Calu3 (cell line): ENCODE measurements around the gene RASL11B. TPM values are rescaled to one million over a fixed set of nuclear protein-coding genes. Genes with fewer than 3 reads are reported as not detected.

Experiments used
- BruUV-seq: library from RNA; stranded (reverse); fragments of 400-500 nt; replicated peaks from 2 replicates; lab custom pipeline; 2021; lab: Mats Ljungman, UMichigan
- CTCF ChIA-PET: fragments of 300-600 bp; sonication (Branson Sonifier 250); formaldehyde crosslinking; loops from one replicate; lab custom pipeline; 2022; ENCODE audit warnings: antibody characterized with exemption; lab: Charles Lee
- DNase-seq: peaks from one replicate; pipeline ENCODE4 v3.0.0; 2022
- H3K27ac Mint-ChIP-seq: one replicate; pipeline ENCODE4 v1.8.0; 2022; ENCODE audit warnings: mixed read lengths; ENCODE audit not compliant: unreplicated experiment
- H3K27me3 Mint-ChIP-seq: one replicate; pipeline ENCODE4 v1.8.0; 2022; ENCODE audit warnings: mixed read lengths; ENCODE audit not compliant: unreplicated experiment
- H3K36me3 Mint-ChIP-seq: one replicate; pipeline ENCODE4 v1.8.0; 2022; ENCODE audit warnings: mild to moderate bottlenecking, moderate library complexity, mixed read lengths; ENCODE audit not compliant: insufficient read depth, unreplicated experiment
- H3K4me1 Mint-ChIP-seq: one replicate; pipeline ENCODE4 v1.8.0; 2022; ENCODE audit warnings: mild to moderate bottlenecking, low read depth, mixed read lengths; ENCODE audit not compliant: unreplicated experiment
- H3K4me3 Mint-ChIP-seq: one replicate; pipeline ENCODE4 v1.8.0; 2022; ENCODE audit warnings: mild to moderate bottlenecking, low read depth, moderate library complexity, mixed read lengths; ENCODE audit not compliant: unreplicated experiment
- H3K9me3 Mint-ChIP-seq: one replicate; pipeline ENCODE4 v1.8.0; 2022; ENCODE audit warnings: low read depth, mixed read lengths; ENCODE audit not compliant: unreplicated experiment
- intact Hi-C: fragments of 100-400 bp; cut with micrococcal nuclease; formaldehyde crosslinking; loops from one replicate; pipeline ENCODE4 v1.10.0; 2022; ENCODE audit not compliant: unreplicated experiment
- total RNA-seq: library from RNA; stranded (reverse); gene quantifications from 2 replicates; pipeline ENCODE4 v1.2.3, GENCODE V29; 2022
- TF ChIP-seq, protein P1 (sequence below): fragments of 200-600 bp; IDR thresholded peaks from one replicate; pipeline ENCODE4 v1.8.0; 2022; ENCODE audit warnings: antibody characterized with exemption; ENCODE audit not compliant: unreplicated experiment

The RASL11B gene
- total RNA-seq, 1 experiment from 2014 or later: 0.64 TPM

DNA sequence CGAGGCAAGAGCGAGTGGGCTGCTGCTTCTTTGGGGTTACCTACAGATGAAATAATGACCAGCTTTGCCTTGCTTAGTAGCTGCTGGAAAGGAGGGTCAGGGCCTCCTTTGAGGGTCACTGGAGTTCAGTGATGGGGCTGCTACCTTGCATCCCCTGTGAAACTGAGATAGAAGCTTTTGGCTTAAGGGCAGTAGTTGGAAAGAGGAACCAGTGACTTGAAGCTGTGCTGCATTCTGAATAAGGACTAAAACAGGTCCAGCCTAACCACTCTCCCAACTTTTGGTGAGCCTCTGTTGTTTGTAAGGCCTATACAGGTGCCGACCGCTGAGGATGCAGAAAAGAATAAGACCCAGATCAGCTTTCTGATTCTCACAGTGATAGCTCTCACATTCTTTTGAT is 41.2 kb downstream of the RASL11B start:
- Mint-ChIP-seq H3K9me3 (peaks cover 2% of the 10 kb centered on the region), H3K4me3 (no peak overlapping the region), H3K36me3 (peaks cover 6% of the 10 kb centered on the region), H3K4me1 (no peaks in the 10 kb centered on the region), H3K27ac (no peak overlapping the region), H3K27me3 (no peaks in the 10 kb centered on the region)
- no TSS peak for BruUV-seq
- intact Hi-C loops: no loop called here
- no peak for DNase-seq
- TF ChIP-seq, protein P1, sequence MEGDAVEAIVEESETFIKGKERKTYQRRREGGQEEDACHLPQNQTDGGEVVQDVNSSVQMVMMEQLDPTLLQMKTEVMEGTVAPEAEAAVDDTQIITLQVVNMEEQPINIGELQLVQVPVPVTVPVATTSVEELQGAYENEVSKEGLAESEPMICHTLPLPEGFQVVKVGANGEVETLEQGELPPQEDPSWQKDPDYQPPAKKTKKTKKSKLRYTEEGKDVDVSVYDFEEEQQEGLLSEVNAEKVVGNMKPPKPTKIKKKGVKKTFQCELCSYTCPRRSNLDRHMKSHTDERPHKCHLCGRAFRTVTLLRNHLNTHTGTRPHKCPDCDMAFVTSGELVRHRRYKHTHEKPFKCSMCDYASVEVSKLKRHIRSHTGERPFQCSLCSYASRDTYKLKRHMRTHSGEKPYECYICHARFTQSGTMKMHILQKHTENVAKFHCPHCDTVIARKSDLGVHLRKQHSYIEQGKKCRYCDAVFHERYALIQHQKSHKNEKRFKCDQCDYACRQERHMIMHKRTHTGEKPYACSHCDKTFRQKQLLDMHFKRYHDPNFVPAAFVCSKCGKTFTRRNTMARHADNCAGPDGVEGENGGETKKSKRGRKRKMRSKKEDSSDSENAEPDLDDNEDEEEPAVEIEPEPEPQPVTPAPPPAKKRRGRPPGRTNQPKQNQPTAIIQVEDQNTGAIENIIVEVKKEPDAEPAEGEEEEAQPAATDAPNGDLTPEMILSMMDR: no peak
- CTCF ChIA-PET: interaction anchor here (0.6 kb wide), 1 partner anchor 30 kb away, joined by 3 read pairs; no protein-coding TSS in a partner anchor

DNA sequence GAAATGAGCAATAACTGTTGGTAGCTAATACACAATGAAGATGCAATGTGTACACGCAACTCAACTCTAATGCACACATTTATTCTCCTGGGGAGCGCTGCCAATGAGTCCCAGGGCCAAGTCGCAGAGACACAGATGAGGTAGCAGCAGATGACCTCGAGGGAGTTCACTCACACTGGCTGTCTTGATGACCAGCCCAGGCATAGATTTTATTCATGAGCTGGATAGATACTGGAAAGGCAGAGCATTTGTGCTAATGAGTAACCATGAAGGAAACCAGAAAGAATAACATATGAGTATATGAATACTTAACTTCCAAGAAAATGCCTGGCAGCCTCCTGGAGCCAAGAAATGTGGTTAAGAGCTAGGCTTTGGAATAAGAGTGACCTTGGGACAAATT is 42.3 kb downstream of the RASL11B start:
- Mint-ChIP-seq H3K9me3 (peaks cover 2% of the 10 kb centered on the region), H3K36me3 (peaks cover 6% of the 10 kb centered on the region), H3K27ac (no peak overlapping the region), H3K4me1 (no peaks in the 10 kb centered on the region), H3K27me3 (no peaks in the 10 kb centered on the region), H3K4me3 (no peak overlapping the region)
- CTCF ChIA-PET: no interaction called here
- BruUV-seq: no TSS peak
- TF ChIP-seq, protein P1: no peak
- no peak for DNase-seq
- intact Hi-C loops: no loop called here

DNA sequence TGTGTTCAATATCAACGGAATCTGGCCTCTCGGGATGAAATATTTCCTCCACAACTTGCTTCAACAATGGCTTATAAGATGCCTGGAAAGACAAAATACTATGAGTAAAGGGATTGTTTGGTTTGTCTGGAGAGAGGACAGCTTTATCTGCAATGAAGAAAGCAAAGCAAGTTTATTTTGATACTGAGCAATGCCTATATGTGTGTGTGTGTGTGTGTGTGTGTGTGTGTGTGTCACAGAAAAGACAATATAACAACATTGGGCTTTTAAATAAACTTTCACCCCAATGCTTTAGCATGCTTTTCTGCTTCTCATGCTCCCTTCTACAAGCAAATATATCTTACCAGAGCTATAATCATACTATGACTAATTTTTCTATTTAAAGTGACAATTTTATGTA is 45.4 kb downstream of the RASL11B start:
- CTCF ChIA-PET: no interaction called here
- no TSS peak for BruUV-seq
- Mint-ChIP-seq H3K4me1 (peaks cover 8% of the 10 kb centered on the region), H3K9me3 (no peaks in the 10 kb centered on the region), H3K4me3 (no peak overlapping the region), H3K27me3 (no peaks in the 10 kb centered on the region), H3K27ac (no peak overlapping the region), H3K36me3 (peaks cover 6% of the 10 kb centered on the region)
- intact Hi-C loops: no loop called here
- DNase-seq: no peak
- TF ChIP-seq, protein P1: no peak

DNA sequence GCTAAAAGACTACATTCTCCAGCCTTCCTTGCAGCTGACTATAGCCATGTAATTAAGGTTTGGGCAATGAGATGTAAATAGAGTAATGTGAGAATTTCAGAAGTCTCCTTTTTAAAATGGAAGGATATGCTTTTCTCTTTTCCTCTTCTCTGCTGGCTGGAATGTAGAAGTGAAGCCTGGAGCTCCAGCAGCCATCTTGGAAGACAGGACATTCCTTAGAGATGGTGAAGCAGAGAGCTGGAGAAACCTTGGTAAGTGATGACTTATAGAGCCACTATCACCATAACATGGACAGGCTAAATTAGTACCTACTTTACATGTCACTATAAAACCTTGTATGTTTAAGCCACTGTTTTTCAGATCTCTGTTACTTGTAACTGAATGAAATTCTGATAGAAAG is 48.0 kb downstream of the RASL11B start:
- H3K4me3 Mint-ChIP-seq: no peak overlapping the region
- no peaks in the 10 kb centered on the region for H3K9me3 Mint-ChIP-seq
- no peaks in the 10 kb centered on the region for H3K27me3 Mint-ChIP-seq
- peaks cover 19% of the 10 kb centered on the region for H3K4me1 Mint-ChIP-seq
- no TSS peak for BruUV-seq
- DNase-seq: no peak
- H3K27ac Mint-ChIP-seq: no peak overlapping the region
- intact Hi-C loops: loop anchor here (5.0 to 10.0 kb wide), 3 partner anchors 65 to 188 kb away; no protein-coding TSS in a partner anchor
- TF ChIP-seq, protein P1: no peak
- CTCF ChIA-PET: interaction anchor here (1.3 kb wide), 1 partner anchor 75 kb away, joined by 3 read pairs; no protein-coding TSS in a partner anchor
- no peaks in the 10 kb centered on the region for H3K36me3 Mint-ChIP-seq
